Nephron (organoid): ENCODE results near the gene CD38.

Source experiments
- H3K27ac Mint-ChIP-seq, 3 experiments: 2 replicates each; pipeline ENCODE4 v1.8.0; 2020; ENCODE audit warnings: mixed read lengths in 3 of 3, mild to moderate bottlenecking in 2 of 3, moderate library complexity in 1 of 3
- H3K27me3 Mint-ChIP-seq: 2 replicates; pipeline ENCODE4 v1.8.0; 2021; ENCODE audit warnings: low read depth, mild to moderate bottlenecking, moderate library complexity, mixed read lengths
- H3K36me3 Mint-ChIP-seq: 2 replicates; pipeline ENCODE4 v1.8.0; 2020; ENCODE audit warnings: low read depth, mixed read lengths
- H3K4me1 Mint-ChIP-seq: 2 replicates; pipeline ENCODE4 v1.8.0; 2020; ENCODE audit warnings: mixed read lengths
- H3K4me3 Mint-ChIP-seq, 3 experiments: 2 replicates each; pipeline ENCODE4 v1.8.0; 2020; ENCODE audit warnings: mild to moderate bottlenecking in 3 of 3, mixed read lengths in 3 of 3, moderate library complexity in 2 of 3
- H3K9me3 Mint-ChIP-seq: 2 replicates; pipeline ENCODE4 v1.8.0; 2020; ENCODE audit warnings: mixed read lengths
- CTCF ChIP-seq, 3 experiments: fragments of 200-600 bp; sonication (generic); IDR thresholded peaks; one replicate each; pipeline ENCODE4 v1.5.0; 2021; ENCODE audit warnings: antibody characterized with exemption in 3 of 3; ENCODE audit not compliant: unreplicated experiment in 3 of 3

The CD38 gene

GRCh38 chr4:15874671-15875070 lies 96.5 kb downstream of the CD38 start:
- Mint-ChIP-seq H3K27me3 (peaks cover 8% of the 10 kb centered on the region), H3K36me3 (no peaks in the 10 kb centered on the region), H3K9me3 (peaks cover 11% of the 10 kb centered on the region), H3K4me1 (no peaks in the 10 kb centered on the region), H3K4me3 (no peak overlapping the region), H3K27ac (no peak overlapping the region)
- TF ChIP-seq CTCF (IDR thresholded peaks at IDR 0.05; ENCODE audit: unreplicated experiment in 3 of 3) = no peak

GRCh38 chr4:15875663-15876460 lies 97.7 kb downstream of the CD38 start:
- no peaks in the 10 kb centered on the region for H3K4me1 Mint-ChIP-seq
- H3K36me3 Mint-ChIP-seq = no peaks in the 10 kb centered on the region
- H3K4me3 Mint-ChIP-seq = no peak overlapping the region
- H3K9me3 Mint-ChIP-seq = peaks cover 11% of the 10 kb centered on the region
- no peak for TF ChIP-seq CTCF (IDR thresholded peaks at IDR 0.05; ENCODE audit: unreplicated experiment in 3 of 3)
- H3K27me3 Mint-ChIP-seq = peaks cover 8% of the 10 kb centered on the region
- no peak overlapping the region for H3K27ac Mint-ChIP-seq

DNA sequence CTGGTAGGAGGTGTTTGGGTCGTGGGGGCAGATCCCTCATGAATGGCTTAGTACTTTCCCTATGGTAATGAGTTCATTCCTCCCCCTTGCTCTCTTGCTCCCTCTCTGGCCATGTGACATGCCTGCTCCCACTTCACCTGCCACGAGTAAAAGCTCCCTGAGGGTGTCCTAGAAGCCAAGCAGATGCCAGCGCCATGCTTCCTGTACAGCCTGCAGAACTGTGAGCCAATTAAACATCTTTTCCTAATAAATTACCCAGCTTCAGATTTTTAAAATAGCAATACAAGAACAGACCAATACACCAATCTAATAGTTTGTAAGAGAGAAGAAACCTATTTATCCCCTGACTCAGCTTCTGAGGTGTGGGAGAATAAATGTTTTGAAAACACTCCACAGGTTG lies 99.9 kb downstream of the CD38 start:
- H3K4me1 Mint-ChIP-seq = peaks cover 5% of the 10 kb centered on the region
- H3K27me3 Mint-ChIP-seq = peaks cover 8% of the 10 kb centered on the region
- no peak overlapping the region for H3K27ac Mint-ChIP-seq
- no peak for TF ChIP-seq CTCF (IDR thresholded peaks at IDR 0.05; ENCODE audit: unreplicated experiment in 3 of 3)
- H3K9me3 Mint-ChIP-seq = peaks cover 11% of the 10 kb centered on the region
- H3K4me3 Mint-ChIP-seq = no peak overlapping the region
- no peaks in the 10 kb centered on the region for H3K36me3 Mint-ChIP-seq

DNA sequence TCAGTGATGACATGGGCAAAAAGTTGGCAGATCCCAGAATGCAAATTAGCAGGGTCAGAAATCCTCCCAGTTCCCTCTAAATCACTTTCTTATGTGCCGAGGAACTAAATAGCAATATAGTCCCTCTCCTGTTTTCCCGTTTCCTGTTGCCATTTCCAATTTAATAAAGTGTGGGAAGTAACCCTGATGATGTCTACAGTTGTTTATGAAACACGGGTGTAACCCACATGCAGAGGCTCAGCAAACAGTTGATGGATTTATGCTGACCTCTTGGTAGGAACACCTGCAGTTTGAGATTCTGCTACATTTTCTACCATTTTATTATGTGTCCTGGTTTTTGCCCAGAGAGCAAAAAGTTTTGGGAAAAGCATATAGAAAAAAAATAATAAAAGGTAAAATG lies 103.7 kb downstream of the CD38 start:
- no peak for TF ChIP-seq CTCF (IDR thresholded peaks at IDR 0.05; ENCODE audit: unreplicated experiment in 3 of 3)
- peaks cover 6% of the 10 kb centered on the region for H3K9me3 Mint-ChIP-seq
- no peaks in the 10 kb centered on the region for H3K36me3 Mint-ChIP-seq
- no peak overlapping the region for H3K4me3 Mint-ChIP-seq
- H3K4me1 Mint-ChIP-seq = peaks cover 5% of the 10 kb centered on the region
- H3K27ac Mint-ChIP-seq = no peak overlapping the region
- H3K27me3 Mint-ChIP-seq = peaks cover 8% of the 10 kb centered on the region

- peaks cover 6% of the 10 kb centered on the region for H3K9me3 Mint-ChIP-seq
- H3K27ac Mint-ChIP-seq = no peak overlapping the region
- H3K27me3 Mint-ChIP-seq = peaks cover 8% of the 10 kb centered on the region
- peaks cover 5% of the 10 kb centered on the region for H3K4me1 Mint-ChIP-seq
- peak; percentile 80 to 90 (median 87) for TF ChIP-seq CTCF (IDR thresholded peaks at IDR 0.05; ENCODE audit: unreplicated experiment in 3 of 3)
- no peak overlapping the region for H3K4me3 Mint-ChIP-seq
- no peaks in the 10 kb centered on the region for H3K36me3 Mint-ChIP-seq
Observed at GRCh38 chr4:15882675-15883086, 104.6 kb downstream of the CD38 start.
